ENCODE results near the gene ANKRD28.

The ANKRD28 gene

DNA sequence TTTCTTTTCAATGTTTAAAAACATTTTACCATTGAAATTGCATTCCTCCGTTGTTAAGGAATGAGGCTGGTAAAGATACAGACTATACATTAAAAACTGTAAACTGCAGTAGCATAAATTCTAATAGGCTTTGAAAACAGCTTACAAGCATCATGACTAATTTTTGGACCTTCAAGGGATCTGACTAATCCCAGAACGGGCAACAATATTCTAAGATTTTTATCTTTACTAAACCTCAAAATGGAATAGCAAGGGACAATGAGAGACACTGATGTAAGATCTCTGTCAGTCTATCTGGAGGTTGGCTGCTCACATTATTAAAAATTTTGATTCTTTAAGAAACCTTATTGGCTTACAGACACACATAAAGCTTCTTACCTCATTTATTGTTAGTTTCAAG, 121.5 kb downstream of the ANKRD28 start:
- no peak overlapping the region for H3K9ac ChIP-seq (ENCODE audit: low read length)
- no peak overlapping the region for H3K27ac ChIP-seq (ENCODE audit: low read depth, low read length, poor library complexity, severe bottlenecking)
- no peaks in the 10 kb centered on the region for H3K27me3 ChIP-seq (ENCODE audit: insufficient read depth, low read length)
- H3K79me2 ChIP-seq (ENCODE audit: insufficient read depth, low read length) = no peaks in the 10 kb centered on the region
- H3K4me1 ChIP-seq (ENCODE audit: insufficient read depth, low read length, severe bottlenecking) = no peaks in the 10 kb centered on the region
- H3K4me2 ChIP-seq (ENCODE audit: low read length) = no peak overlapping the region
- H3K9me2 ChIP-seq (ENCODE audit: low read depth, low read length) = no peaks in the 10 kb centered on the region
- no peaks in the 10 kb centered on the region for H3F3A ChIP-seq (ENCODE audit: insufficient read depth, low read length)
- H3K36me3 ChIP-seq (ENCODE audit: insufficient read depth, low read length) = peaks cover 71% of the 10 kb centered on the region
- no peak overlapping the region for H2AFZ ChIP-seq (ENCODE audit: low read length)
- TF ChIP-seq EZH2 (IDR thresholded peaks at IDR 0.05; ENCODE audit: borderline replicate concordance, low read length) = no peak
- TF ChIP-seq, protein P1, sequence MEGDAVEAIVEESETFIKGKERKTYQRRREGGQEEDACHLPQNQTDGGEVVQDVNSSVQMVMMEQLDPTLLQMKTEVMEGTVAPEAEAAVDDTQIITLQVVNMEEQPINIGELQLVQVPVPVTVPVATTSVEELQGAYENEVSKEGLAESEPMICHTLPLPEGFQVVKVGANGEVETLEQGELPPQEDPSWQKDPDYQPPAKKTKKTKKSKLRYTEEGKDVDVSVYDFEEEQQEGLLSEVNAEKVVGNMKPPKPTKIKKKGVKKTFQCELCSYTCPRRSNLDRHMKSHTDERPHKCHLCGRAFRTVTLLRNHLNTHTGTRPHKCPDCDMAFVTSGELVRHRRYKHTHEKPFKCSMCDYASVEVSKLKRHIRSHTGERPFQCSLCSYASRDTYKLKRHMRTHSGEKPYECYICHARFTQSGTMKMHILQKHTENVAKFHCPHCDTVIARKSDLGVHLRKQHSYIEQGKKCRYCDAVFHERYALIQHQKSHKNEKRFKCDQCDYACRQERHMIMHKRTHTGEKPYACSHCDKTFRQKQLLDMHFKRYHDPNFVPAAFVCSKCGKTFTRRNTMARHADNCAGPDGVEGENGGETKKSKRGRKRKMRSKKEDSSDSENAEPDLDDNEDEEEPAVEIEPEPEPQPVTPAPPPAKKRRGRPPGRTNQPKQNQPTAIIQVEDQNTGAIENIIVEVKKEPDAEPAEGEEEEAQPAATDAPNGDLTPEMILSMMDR (IDR thresholded peaks at IDR 0.05; ENCODE audit: low read length) = no peak
- H4K20me1 ChIP-seq (ENCODE audit: insufficient read depth, low read length) = no peaks in the 10 kb centered on the region
- no peaks in the 10 kb centered on the region for H3K9me3 ChIP-seq (ENCODE audit: low read length)
- no peak overlapping the region for H3K4me3 ChIP-seq (ENCODE audit: low read depth, low read length, poor library complexity, severe bottlenecking)

DNA sequence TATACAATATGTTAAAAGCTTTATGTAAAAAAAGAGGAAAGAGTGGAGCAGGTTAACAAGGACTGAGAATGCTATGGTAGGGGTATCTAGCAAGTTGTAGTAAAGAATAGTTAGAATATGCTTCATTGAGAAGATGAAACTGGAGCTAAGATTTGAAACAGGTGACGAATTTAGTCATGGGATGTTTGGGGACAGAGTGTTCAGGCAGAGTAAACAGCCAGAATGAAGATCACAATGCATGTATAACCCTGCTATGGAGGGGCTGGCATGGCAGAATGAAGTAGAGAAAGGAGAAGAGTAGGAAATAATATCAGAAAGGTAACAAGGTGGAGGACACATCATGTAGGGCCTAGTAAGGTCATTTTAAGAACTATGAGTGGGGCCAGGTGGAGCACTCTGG, 124.2 kb downstream of the ANKRD28 start:
- no peaks in the 10 kb centered on the region for H3K9me3 ChIP-seq (ENCODE audit: low read length)
- TF ChIP-seq, protein P1 (IDR thresholded peaks at IDR 0.05; ENCODE audit: low read length) = no peak
- no peak for TF ChIP-seq EZH2 (IDR thresholded peaks at IDR 0.05; ENCODE audit: borderline replicate concordance, low read length)
- H3K4me2 ChIP-seq (ENCODE audit: low read length) = no peak overlapping the region
- H3F3A ChIP-seq (ENCODE audit: insufficient read depth, low read length) = no peaks in the 10 kb centered on the region
- no peak overlapping the region for H3K9ac ChIP-seq (ENCODE audit: low read length)
- peaks cover 70% of the 10 kb centered on the region for H3K36me3 ChIP-seq (ENCODE audit: insufficient read depth, low read length)
- H4K20me1 ChIP-seq (ENCODE audit: insufficient read depth, low read length) = no peaks in the 10 kb centered on the region
- no peaks in the 10 kb centered on the region for H3K4me1 ChIP-seq (ENCODE audit: insufficient read depth, low read length, severe bottlenecking)
- no peak overlapping the region for H3K4me3 ChIP-seq (ENCODE audit: low read depth, low read length, poor library complexity, severe bottlenecking)
- H3K27ac ChIP-seq (ENCODE audit: low read depth, low read length, poor library complexity, severe bottlenecking) = no peak overlapping the region
- H3K79me2 ChIP-seq (ENCODE audit: insufficient read depth, low read length) = no peaks in the 10 kb centered on the region
- no peaks in the 10 kb centered on the region for H3K9me2 ChIP-seq (ENCODE audit: low read depth, low read length)
- H3K27me3 ChIP-seq (ENCODE audit: insufficient read depth, low read length) = no peaks in the 10 kb centered on the region
- H2AFZ ChIP-seq (ENCODE audit: low read length) = no peak overlapping the region

DNA sequence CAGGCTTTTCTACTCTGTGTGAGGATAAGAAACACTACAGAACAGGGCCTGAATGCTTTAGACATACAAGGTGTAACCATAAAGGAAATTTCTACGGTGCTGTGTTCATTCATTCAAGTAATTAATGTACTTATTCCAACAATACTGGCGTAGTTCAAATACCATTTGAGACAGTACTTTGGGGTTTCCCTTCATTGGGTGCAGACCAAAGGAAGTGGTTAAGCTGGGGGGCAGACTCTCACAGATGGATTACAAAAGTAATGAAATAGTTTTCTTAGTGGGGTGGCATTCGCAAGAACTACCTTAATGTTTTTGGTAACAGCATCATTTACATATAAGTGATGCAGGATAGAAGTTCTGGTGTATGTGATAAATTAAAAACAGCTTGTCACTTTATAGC, 130.3 kb downstream of the ANKRD28 start:
- Histone ChIP-seq H3K4me1 (ENCODE audit: insufficient read depth, low read length, severe bottlenecking) (no peaks in the 10 kb centered on the region), H3K9ac (ENCODE audit: low read length) (no peak overlapping the region), H3K27me3 (ENCODE audit: insufficient read depth, low read length) (no peaks in the 10 kb centered on the region), H4K20me1 (ENCODE audit: insufficient read depth, low read length) (no peaks in the 10 kb centered on the region), H2AFZ (ENCODE audit: low read length) (no peak overlapping the region), H3K27ac (ENCODE audit: low read depth, low read length, poor library complexity, severe bottlenecking) (no peak overlapping the region), H3K4me3 (ENCODE audit: low read depth, low read length, poor library complexity, severe bottlenecking) (no peak overlapping the region), H3K4me2 (ENCODE audit: low read length) (no peak overlapping the region), H3K79me2 (ENCODE audit: insufficient read depth, low read length) (no peaks in the 10 kb centered on the region), H3K9me3 (ENCODE audit: low read length) (no peaks in the 10 kb centered on the region), H3K9me2 (ENCODE audit: low read depth, low read length) (no peaks in the 10 kb centered on the region), H3F3A (ENCODE audit: insufficient read depth, low read length) (no peaks in the 10 kb centered on the region), H3K36me3 (ENCODE audit: insufficient read depth, low read length) (peaks cover 35% of the 10 kb centered on the region)
- TF ChIP-seq, protein P1 (IDR thresholded peaks at IDR 0.05; ENCODE audit: low read length) = no peak
- TF ChIP-seq EZH2 (IDR thresholded peaks at IDR 0.05; ENCODE audit: borderline replicate concordance, low read length) = no peak
